OCI-LY1 (cell line): ENCODE data around the gene HCAR3.

Experiments
- CTCF ChIP-seq: fragments of 200-600 bp; sonication (generic), shearing (Covaris generic); IDR thresholded peaks from 2 replicates; pipeline ENCODE4 v1.5.1; 2017; ENCODE audit warnings: mild to moderate bottlenecking, antibody characterized with exemption, low read length, moderate library complexity, mixed read lengths
- EZH2 ChIP-seq: fragments of 200-600 bp; sonication (generic), shearing (Covaris generic); IDR thresholded peaks from 2 replicates; pipeline ENCODE4 v1.8.0; 2017; ENCODE audit warnings: borderline replicate concordance, mixed run types, mild to moderate bottlenecking, antibody characterized with exemption, low read length, moderate library complexity, mixed read lengths

- TF ChIP-seq CTCF (no peak), EZH2 (no peak)
Observed at GRCh38 chr12:122688291-122688690, 28.3 kb downstream of the HCAR3 start.
